ENCODE data around the gene ZSWIM8. TPM values are rescaled to one million over a fixed set of nuclear protein-coding genes. Genes with fewer than 3 reads are reported as not detected.

The ZSWIM8 gene
- total and polyA plus RNA-seq, 5 experiments from 2014 or later = 12.3 to 79.9 (median 18.5) TPM

GRCh38 chr10:73850211-73850610 lies 64.8 kb downstream of the ZSWIM8 start:
- Mint-ChIP-seq H3K4me1 (peaks cover 16 to 39% (median 31%) of the 10 kb centered on the region in 4 donors), H3K9me3 (no peaks in the 10 kb centered on the region), H3K4me3 (no peak overlapping the region), H3K36me3 (peaks cover 0 to 86% (median 16%) of the 10 kb centered on the region in 3 donors), H3K27ac (peak overlapping the region in 8 of 10 donors; percentile 64 to 86 (median 72)), H3K27me3 (no peaks in the 10 kb centered on the region)
- no peak for DNase-seq
- POLR2A ChIA-PET = interaction anchor here (1.3 to 8.8 kb wide), 6 partner anchors 9 to 29 kb away, joined by 4 to 70 read pairs (median 11); partner anchors contain the start of gene CAMK2G
- no peak for ATAC-seq

- ATAC-seq (no peak), DNase-seq (no peak)
- H3K27me3 Mint-ChIP-seq = no peaks in the 10 kb centered on the region
- H3K27ac Mint-ChIP-seq = peak overlapping the region in 7 of 10 donors; percentile 30 to 91 (median 68)
- POLR2A ChIA-PET = interaction anchor here (0.5 to 8.8 kb wide), 5 partner anchors 8 to 280 kb away, joined by 4 to 70 read pairs (median 6); partner anchors contain the start of gene CAMK2G
- peaks cover 21 to 45% (median 33%) of the 10 kb centered on the region in 4 donors for H3K4me1 Mint-ChIP-seq
- peaks cover 0 to 82% (median 16%) of the 10 kb centered on the region in 3 donors for H3K36me3 Mint-ChIP-seq
- no peaks in the 10 kb centered on the region for H3K9me3 Mint-ChIP-seq
- no peak overlapping the region for H3K4me3 Mint-ChIP-seq
Measured at GRCh38 chr10:73850863-73851461, 65.6 kb downstream of the ZSWIM8 start.

Other genes starting within 250 kb of the ZSWIM8 start
- 1 to 10 TPM; 5.4 to 7.3 TPM for gene USP54, start 194.3 kb upstream of the ZSWIM8 start, total RNA-seq
- 1 to 10 TPM in 1 of 3 donors, under 1 TPM in 2; 0.71 to 1.7 (median 0.99) TPM for gene USP54, start 194.3 kb upstream of the ZSWIM8 start, polyA plus RNA-seq
- not detected for gene MYOZ1, start 144.1 kb upstream of the ZSWIM8 start, total RNA-seq
- gene MYOZ1, start 144.1 kb upstream of the ZSWIM8 start, polyA plus RNA-seq = not detected
- not detected for gene SYNPO2L, start 129.6 kb upstream of the ZSWIM8 start, total RNA-seq
- not detected for gene SYNPO2L, start 129.6 kb upstream of the ZSWIM8 start, polyA plus RNA-seq
- gene AGAP5, start 87.5 kb upstream of the ZSWIM8 start, total RNA-seq = 10 to 100 TPM; 10.5 to 13.2 TPM
- under 1 TPM in 2 of 3 donors, not detected in 1; 0.19 to 0.30 TPM for gene AGAP5, start 87.5 kb upstream of the ZSWIM8 start, polyA plus RNA-seq
- 10 to 100 TPM; 72.2 to 72.7 TPM for gene SEC24C, start 41.2 kb upstream of the ZSWIM8 start, total RNA-seq
- gene SEC24C, start 41.2 kb upstream of the ZSWIM8 start, polyA plus RNA-seq = 10 to 100 TPM; 18.9 to 33.5 (median 25.9) TPM
- 10 to 100 TPM; 19.9 to 22.1 TPM for gene CHCHD1, start 3.6 kb upstream of the ZSWIM8 start, total RNA-seq
- gene CHCHD1, start 3.6 kb upstream of the ZSWIM8 start, polyA plus RNA-seq = 10 to 100 TPM; 32.2 to 44.6 (median 37.9) TPM
- 100 to 1,000 TPM; 101 to 112 TPM for gene NDST2, start 26.0 kb downstream of the ZSWIM8 start, total RNA-seq
- 10 to 100 TPM; 13.4 to 34.3 (median 24.5) TPM for gene NDST2, start 26.0 kb downstream of the ZSWIM8 start, polyA plus RNA-seq
- 10 to 100 TPM; 60.4 to 61.7 TPM for gene CAMK2G, start 88.9 kb downstream of the ZSWIM8 start, total RNA-seq
- 1 to 10 TPM; 4.6 to 6.7 (median 5.1) TPM for gene CAMK2G, start 88.9 kb downstream of the ZSWIM8 start, polyA plus RNA-seq
- under 1 TPM; 0.26 to 0.30 TPM for gene PLAU, start 125.5 kb downstream of the ZSWIM8 start, total RNA-seq
- not detected for gene PLAU, start 125.5 kb downstream of the ZSWIM8 start, polyA plus RNA-seq
- 1 to 10 TPM; 5.0 to 5.9 TPM for gene VCL, start 212.5 kb downstream of the ZSWIM8 start, total RNA-seq
- gene VCL, start 212.5 kb downstream of the ZSWIM8 start, polyA plus RNA-seq = 10 to 100 TPM in 1 of 3 donors, 1 to 10 TPM in 2; 7.8 to 21.2 (median 9.0) TPM

Measured in naive thymus-derived CD8-positive, alpha-beta T cell (primary cell).